Cardiac fibroblast (primary cell): Measurements from ENCODE around the gene BAD.

Experiments
- DNase-seq, 2 donors: peaks; one replicate each; pipeline versions ENCODE4 v3.0.0 to v3.0.0-alpha.2; 2010; ENCODE audit warnings: low read depth in 2 of 2
- H3K4me3 ChIP-seq, 2 donors: replicated peaks in 1 of 2; 1 replicate in 1 of 2; 2 replicates in 1 of 2; pipeline ENCODE4 v1.5.1; 2011; ENCODE audit warnings: low read depth in 2 of 2, low read length in 2 of 2, mild to moderate bottlenecking in 2 of 2, moderate library complexity in 1 of 2
- TF ChIP-seq, protein P1 (sequence below): IDR thresholded peaks from one replicate; pipeline ENCODE4 v1.5.1; 2011; ENCODE audit warnings: low read depth, mild to moderate bottlenecking, low read length, inconsistent platforms

BAD gene

GRCh38 chr11:64245797-64246620 is 38.5 kb downstream of the BAD start:
- TF ChIP-seq, protein P1, sequence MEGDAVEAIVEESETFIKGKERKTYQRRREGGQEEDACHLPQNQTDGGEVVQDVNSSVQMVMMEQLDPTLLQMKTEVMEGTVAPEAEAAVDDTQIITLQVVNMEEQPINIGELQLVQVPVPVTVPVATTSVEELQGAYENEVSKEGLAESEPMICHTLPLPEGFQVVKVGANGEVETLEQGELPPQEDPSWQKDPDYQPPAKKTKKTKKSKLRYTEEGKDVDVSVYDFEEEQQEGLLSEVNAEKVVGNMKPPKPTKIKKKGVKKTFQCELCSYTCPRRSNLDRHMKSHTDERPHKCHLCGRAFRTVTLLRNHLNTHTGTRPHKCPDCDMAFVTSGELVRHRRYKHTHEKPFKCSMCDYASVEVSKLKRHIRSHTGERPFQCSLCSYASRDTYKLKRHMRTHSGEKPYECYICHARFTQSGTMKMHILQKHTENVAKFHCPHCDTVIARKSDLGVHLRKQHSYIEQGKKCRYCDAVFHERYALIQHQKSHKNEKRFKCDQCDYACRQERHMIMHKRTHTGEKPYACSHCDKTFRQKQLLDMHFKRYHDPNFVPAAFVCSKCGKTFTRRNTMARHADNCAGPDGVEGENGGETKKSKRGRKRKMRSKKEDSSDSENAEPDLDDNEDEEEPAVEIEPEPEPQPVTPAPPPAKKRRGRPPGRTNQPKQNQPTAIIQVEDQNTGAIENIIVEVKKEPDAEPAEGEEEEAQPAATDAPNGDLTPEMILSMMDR: no peak
- H3K4me3 ChIP-seq: peak overlapping the region; percentile 78 to 90
- DNase-seq: peak; percentile 84 to 93

GRCh38 chr11:64245401-64245796 is 39.1 kb downstream of the BAD start:
- H3K4me3 ChIP-seq: peak overlapping the region; percentile 78 to 90
- no peak for DNase-seq
- TF ChIP-seq, protein P1: no peak

- TF ChIP-seq, protein P1: no peak
- DNase-seq: no peak
- H3K4me3 ChIP-seq: peak overlapping the region; percentile 78 to 90
Measured at GRCh38 chr11:64244966-64245365, 39.5 kb downstream of the BAD start.

- TF ChIP-seq, protein P1: no peak
- no peak overlapping the region for H3K4me3 ChIP-seq
- no peak for DNase-seq
Measured at GRCh38 chr11:64244107-64244506, 40.4 kb downstream of the BAD start.

DNA sequence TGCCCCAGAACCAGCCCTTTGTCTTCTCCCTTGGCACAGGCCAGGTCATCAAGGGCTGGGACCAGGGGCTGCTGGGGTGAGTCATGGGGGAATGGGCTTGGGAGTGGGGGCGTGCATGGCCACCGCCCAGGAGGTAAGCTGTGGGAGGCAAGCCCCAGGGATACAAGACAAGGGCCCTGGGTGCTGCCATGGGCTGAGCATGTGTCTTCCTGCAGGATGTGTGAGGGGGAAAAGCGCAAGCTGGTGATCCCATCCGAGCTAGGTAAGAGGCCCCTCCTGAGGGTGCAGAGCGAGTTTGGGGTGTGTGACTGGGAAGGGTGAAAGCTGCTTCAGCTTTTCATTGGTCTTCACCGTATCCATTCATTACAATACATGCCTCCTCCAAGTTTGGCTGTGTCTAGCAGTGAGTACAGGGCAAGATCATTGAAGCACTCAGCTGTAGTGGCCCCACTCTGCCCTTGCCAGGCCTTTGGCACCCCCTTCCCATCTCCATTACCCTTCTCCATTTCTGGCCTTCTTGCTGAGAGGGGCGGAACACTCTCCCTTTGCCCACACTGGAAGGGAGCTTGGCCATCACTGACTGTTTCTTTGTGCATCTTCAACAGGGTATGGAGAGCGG is 41.1 kb downstream of the BAD start:
- DNase-seq: no peak
- peak overlapping the region in 1 of 2 donors; percentile 65 for H3K4me3 ChIP-seq

GRCh38 chr11:64241491-64242374 is 42.7 kb downstream of the BAD start:
- TF ChIP-seq, protein P1: no peak
- H3K4me3 ChIP-seq: peak overlapping the region; percentile 65 to 85
- peak; percentile 39 to 50 for DNase-seq

More for the DNA sequence above, 41.1 kb downstream of the BAD start:
- TF ChIP-seq, protein P1: no peak
